Neutrophil (primary cell): ENCODE measurements around the gene SLC35C1.

Experiments
- H3K27ac ChIP-seq: fragments of 200-600 bp; sonication (generic); 2 replicates; pipeline ENCODE4 v1.5.1; 2016; ENCODE audit warnings: mild to moderate bottlenecking, moderate library complexity
- H3K27me3 ChIP-seq: fragments of 200-600 bp; sonication (generic); 2 replicates; pipeline ENCODE4 v1.6.0; 2016; ENCODE audit warnings: mild to moderate bottlenecking
- H3K36me3 ChIP-seq: fragments of 200-600 bp; sonication (generic); 2 replicates; pipeline ENCODE4 v1.5.1; 2017
- H3K4me1 ChIP-seq, 2 experiments: fragments of 200-600 bp in 1 of 2; sonication (generic) in 1 of 2; 1 replicate in 1 of 2; 2 replicates in 1 of 2; pipeline versions ENCODE4 v1.5.1 to v1.6.1; 2013 to 2016; ENCODE audit warnings: low read depth in 1 of 2, low read length in 1 of 2, mild to moderate bottlenecking in 1 of 2, moderate library complexity in 1 of 2; ENCODE audit not compliant: control insufficient read depth in 1 of 2, insufficient read depth in 1 of 2
- H3K4me3 ChIP-seq, 2 experiments: fragments of 200-600 bp in 1 of 2; sonication (generic) in 1 of 2; 1 replicate in 1 of 2; 2 replicates in 1 of 2; pipeline ENCODE4 v1.5.1; 2013 to 2016; ENCODE audit warnings: low read depth in 1 of 2, low read length in 1 of 2, mild to moderate bottlenecking in 1 of 2, moderate library complexity in 1 of 2
- H3K9me3 ChIP-seq: fragments of 200-600 bp; sonication (generic); 2 replicates; pipeline ENCODE4 v1.5.1; 2016
- CTCF ChIP-seq: fragments of 200-600 bp; sonication (generic); IDR thresholded peaks from 2 replicates; pipeline ENCODE4 v1.5.1; 2016; ENCODE audit warnings: antibody characterized with exemption

SLC35C1 gene

DNA sequence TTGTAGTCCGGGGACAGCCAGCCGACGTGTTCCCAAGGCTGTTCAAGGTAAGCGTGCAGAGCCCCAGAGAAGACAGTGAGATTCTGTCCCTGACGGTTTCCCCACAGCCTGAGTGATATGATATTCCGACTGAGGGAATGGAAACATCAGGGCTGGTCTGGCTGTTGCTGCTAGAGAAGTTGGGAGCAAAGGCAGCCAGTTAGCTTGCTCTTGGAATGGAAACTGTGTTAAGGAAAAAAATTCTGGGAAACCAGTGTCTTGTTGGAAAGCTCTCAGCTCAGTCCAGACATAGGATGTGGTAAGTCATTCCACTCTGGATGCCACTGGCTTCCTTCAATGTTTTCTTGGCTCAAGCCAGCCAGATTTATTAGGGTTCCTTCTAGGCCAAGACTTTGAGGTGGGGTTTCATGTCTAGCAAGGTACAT, 51.1 kb downstream of the SLC35C1 start:
- TF ChIP-seq CTCF = no peak
- Histone ChIP-seq H3K4me3 (no peak overlapping the region), H3K27ac (no peak overlapping the region)

GRCh38 chr11:45857961-45858474, 53.1 kb downstream of the SLC35C1 start:
- Histone ChIP-seq H3K4me1 (peaks cover 0 to 2% of the 10 kb centered on the region in 2 experiments), H3K9me3 (no peaks in the 10 kb centered on the region), H3K4me3 (no peak overlapping the region), H3K27ac (no peak overlapping the region), H3K27me3 (no peaks in the 10 kb centered on the region), H3K36me3 (peaks cover 74% of the 10 kb centered on the region)
- no peak for TF ChIP-seq CTCF

More for the DNA sequence above, 51.1 kb downstream of the SLC35C1 start:
- Histone ChIP-seq H3K9me3 (no peaks in the 10 kb centered on the region), H3K27me3 (no peaks in the 10 kb centered on the region), H3K4me1 (peaks cover 0 to 4% of the 10 kb centered on the region in 2 experiments), H3K36me3 (peaks cover 55% of the 10 kb centered on the region)

GRCh38 chr11:45858751-45859398, 53.9 kb downstream of the SLC35C1 start:
- no peaks in the 10 kb centered on the region for H3K27me3 ChIP-seq
- H3K4me1 ChIP-seq = peaks cover 0 to 2% of the 10 kb centered on the region in 2 experiments
- no peaks in the 10 kb centered on the region for H3K9me3 ChIP-seq
- no peak overlapping the region for H3K4me3 ChIP-seq
- peaks cover 83% of the 10 kb centered on the region for H3K36me3 ChIP-seq
- TF ChIP-seq CTCF = no peak
- H3K27ac ChIP-seq = no peak overlapping the region

DNA sequence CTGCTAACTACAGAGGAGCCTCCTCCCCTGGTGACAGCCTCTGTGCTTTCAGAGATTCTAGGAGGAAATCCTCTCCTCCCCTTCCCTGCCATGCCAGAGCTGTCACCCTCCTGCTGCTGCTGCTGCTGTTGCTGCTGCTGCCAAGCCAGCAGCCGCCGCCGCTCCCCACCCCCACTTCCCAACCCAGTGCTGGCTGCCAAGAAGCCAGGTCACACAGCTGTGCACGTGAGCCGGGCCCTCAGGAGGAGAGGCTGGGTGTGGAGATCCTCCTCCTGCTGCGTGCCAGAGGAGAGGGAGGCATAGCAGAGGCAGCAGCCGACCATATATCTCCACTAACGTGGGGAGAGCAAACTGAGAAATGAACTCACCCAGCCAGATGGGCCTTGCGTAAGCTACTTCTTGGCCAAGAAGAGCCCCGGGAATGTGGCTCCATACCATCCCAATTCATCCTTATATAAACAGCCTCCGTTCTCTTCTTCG, 54.8 kb downstream of the SLC35C1 start:
- Histone ChIP-seq H3K27ac (no peak overlapping the region), H3K4me3 (no peak overlapping the region), H3K9me3 (no peaks in the 10 kb centered on the region), H3K27me3 (no peaks in the 10 kb centered on the region), H3K36me3 (peaks cover 90% of the 10 kb centered on the region), H3K4me1 (peaks cover 0 to 2% of the 10 kb centered on the region in 2 experiments)
- TF ChIP-seq CTCF = no peak

- no peak overlapping the region for H3K4me3 ChIP-seq
- no peak overlapping the region for H3K27ac ChIP-seq
- H3K4me1 ChIP-seq = peaks cover 0 to 2% of the 10 kb centered on the region in 2 experiments
- H3K9me3 ChIP-seq = no peaks in the 10 kb centered on the region
- H3K27me3 ChIP-seq = no peaks in the 10 kb centered on the region
- TF ChIP-seq CTCF = no peak
- H3K36me3 ChIP-seq = peaks cover 93% of the 10 kb centered on the region
These were observed 55.4 kb downstream of the SLC35C1 start for GRCh38 chr11:45860348-45860747.
